ENCODE data around the gene SOX30.
"Not testable (repeated sequence)": the region's sequence is repeated elsewhere in the genome, so short reads cannot be mapped to it uniquely, and the experiment has no call there.

Gene SOX30

GRCh38 chr5:157652377-157652692, at the start of gene SOX30:
Gene SOX30, minus strand, starts transcription at chr5:157652438. Its CDS starts 360 bp downstream, at chr5:157652078.
- DNase-seq (ENCODE audit: low spot score), result no peak

- DNase-seq (ENCODE audit: low spot score), result not testable (repeated sequence)
These were observed 46.4 kb upstream of the SOX30 start for GRCh38 chr5:157698674-157699073.

DNA sequence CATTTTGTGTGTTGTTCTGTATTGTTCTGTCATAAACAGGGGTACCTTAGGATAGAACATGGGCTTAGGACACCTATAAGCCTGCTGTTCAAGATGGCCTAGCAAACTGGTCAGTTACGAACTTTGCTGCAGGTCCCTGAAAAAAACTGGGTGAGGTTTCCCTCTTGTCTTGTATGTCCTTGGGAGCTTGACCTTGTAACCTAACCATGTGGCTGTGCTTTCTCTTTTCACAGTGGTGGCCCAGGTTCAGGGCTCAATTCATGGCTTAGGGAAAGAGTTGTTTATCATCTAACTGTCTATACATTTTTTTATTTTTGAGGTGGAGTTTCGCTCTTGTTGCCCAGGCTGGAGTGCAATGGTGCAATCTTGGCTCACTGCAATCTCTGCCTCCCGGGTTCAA, 43.9 kb upstream of the SOX30 start:
- DNase-seq (ENCODE audit: low spot score), result not testable (repeated sequence)

DNA sequence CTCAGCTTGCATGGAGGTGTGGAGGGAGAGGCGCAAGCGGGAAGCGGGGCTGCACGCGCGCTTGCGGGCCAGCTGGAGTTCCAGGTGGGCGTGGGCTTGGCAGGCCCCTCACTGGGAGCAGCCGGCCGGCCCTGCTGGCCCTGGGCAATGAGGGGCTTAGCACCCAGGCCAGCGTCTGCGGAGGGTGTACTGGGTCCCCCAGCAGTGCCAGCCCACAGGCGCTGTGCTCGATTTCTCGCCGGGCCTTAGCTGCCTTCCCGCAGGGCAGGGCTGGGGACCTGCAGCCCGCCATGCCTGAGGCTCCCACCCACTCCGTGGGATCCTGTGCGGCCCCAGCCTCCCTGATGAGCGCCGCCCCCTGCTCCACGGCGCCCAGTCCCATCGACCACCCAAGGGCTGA, 41.6 kb upstream of the SOX30 start:
- DNase-seq (ENCODE audit: low spot score), result not testable (repeated sequence)

DNA sequence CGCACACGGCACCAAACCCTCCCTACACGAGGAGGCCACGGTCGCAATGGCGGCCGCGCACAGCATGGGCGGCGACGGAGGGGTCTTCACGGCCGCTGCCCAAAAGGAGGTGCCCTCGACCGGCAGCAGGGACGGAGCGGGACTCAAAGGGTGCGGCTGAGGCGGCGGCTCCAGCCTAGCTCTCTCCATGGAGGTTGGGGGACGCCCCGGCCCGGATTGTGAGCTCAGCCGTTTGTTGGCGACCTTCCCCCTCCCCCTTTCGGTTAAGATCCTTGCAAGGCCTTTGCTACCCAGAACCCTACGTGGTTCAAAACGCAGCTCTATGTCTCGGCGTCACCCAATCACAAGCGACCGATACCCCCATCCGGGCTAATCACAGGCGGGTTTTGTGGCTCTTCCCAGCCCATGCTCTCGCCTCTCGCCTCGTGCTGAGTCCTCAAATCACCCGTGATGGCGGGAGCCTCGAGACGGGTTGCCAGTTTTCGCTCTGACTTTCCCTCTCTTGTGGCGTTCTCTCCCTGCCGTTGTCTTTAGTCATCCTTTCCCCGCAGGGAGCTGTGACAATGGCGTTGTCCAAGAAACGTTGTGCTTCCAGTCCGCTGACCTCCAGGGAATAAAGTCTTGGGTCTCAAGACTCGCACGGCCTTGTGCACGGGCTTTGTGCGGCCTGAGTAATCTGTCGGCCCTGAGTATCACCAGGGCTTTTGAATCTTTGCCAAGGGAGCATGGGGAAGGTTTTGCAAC, 38.6 kb upstream of the SOX30 start:
- DNase-seq (ENCODE audit: low spot score), result no peak

GRCh38 chr5:157689942-157690689, 37.9 kb upstream of the SOX30 start:
- no peak for DNase-seq (ENCODE audit: low spot score)

DNA sequence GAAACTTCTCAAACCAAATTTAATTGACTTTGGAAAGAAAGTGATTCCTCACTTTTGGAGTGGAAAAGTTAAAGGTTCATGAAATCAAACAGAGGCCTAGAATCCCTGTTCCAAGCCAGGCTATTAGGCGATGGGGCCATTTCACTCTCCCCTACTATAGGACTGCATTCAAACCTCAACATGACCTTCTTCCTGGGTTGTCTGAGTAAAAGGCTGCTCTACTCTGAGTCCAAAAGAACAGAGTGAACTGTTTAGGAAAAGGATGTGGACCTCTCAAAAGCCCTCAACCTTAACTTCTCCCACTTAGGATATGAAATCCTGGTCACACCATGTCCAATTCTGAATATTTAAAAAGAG, 34.9 kb upstream of the SOX30 start:
- no peak for DNase-seq (ENCODE audit: low spot score)

DNA sequence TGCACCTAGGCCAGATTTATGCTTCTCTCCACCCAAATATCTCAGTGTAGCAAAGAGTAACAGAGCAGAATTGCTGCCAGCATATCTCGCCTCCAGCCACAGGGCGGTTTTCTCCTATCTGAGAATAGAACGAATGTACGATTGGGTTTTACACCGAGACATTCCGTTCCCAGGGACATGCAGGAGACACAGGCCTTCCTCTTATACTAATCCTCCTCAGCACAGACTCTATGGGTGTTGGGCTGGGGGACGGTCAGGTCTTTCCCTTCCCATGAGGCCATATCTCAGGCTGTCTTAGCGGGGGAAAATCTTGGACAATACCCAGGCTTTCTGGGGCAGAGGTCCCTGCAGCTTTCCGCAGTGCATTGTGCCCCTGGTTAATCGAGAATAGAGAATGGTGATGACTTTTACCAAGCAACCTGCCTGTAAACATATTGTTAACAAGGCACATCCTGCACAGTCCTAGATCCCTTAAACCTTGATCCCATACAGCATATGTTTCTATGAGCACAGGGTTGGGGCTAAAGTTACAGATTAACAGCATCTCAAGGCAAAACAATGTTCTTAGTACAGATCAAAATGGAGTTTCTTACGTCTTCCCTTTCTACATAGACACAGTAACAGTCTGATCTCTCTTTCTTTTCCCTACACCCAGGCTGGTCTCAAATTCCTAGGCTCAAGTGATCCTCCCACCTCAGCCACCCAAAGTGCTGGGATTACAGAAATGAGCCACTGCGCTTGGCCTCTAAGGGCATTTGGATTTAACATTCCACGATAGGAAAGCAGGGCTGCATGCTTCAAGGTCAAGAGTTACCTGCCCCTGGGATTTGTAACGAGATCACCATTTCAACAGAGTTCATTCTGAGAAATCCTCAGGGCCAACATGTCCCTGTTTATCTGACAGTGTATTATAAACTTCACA, 34.3 kb upstream of the SOX30 start:
- DNase-seq (ENCODE audit: low spot score), result not testable (repeated sequence)

DNA sequence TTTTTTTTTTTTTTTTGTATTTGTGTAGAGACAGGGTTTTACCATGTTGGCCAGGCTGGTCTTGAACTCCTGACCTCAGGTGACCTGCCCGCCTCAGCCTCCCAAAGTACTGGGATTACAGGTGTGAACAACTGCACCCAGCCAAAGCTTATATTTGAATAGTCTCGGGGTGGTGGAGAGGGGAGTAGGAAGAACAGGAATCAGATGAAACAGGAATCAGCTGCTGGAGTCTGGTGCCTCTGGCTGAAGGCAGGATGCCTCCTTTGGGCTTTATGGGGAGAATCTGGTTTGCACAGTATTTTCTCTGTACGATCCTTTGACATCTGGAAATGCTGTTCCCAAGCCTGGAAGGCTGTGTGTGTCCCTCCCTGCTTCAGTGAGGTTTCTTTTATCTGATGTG, 30.0 kb upstream of the SOX30 start:
- no peak for DNase-seq (ENCODE audit: low spot score)

GRCh38 chr5:157681048-157681447, 28.8 kb upstream of the SOX30 start:
- no peak for DNase-seq (ENCODE audit: low spot score)

DNA sequence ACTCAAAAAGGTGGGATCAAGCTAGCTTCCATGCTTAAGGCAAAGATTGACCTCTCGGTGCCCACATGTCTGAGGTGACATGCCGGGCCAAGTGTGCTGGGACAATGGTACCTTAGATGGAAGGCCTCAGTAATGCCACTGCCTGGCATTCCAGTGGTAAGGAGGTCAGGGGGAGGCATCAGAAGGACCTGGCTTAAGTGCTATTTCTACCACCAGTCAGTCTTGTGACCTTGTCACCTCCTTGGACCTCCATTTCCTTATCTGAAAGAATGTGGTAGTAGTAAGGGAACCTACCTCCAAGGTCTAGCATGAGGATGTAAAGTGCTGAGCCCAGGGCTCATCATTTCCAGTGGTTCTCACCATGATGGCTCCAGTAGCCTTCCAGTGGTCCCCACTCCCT, 28.0 kb upstream of the SOX30 start:
- no peak for DNase-seq (ENCODE audit: low spot score)

- no peak for DNase-seq (ENCODE audit: low spot score)
These were observed 27.6 kb upstream of the SOX30 start for GRCh38 chr5:157679801-157680200.

GRCh38 chr5:157677931-157678330, 25.7 kb upstream of the SOX30 start:
- DNase-seq (ENCODE audit: low spot score), result no peak

DNA sequence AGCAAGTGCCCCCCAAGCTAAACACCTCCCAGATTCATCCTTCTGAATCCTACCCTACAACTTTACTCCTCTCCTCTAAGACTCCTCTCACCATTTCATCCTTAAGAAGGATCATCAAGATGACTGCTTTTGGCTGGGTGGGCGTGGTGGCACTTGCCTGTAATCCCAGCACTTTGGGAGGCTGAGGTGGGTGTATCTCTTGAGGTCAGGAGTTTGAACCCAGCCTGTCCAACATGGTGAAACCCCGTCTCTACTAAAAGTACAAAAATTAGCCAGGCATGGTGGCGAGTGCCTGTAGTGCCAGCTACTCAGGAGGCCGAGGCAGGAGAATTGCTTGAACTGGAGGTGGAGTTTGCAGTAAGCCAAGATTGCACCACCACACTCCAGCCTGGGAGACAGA, 22.1 kb upstream of the SOX30 start:
- not testable (repeated sequence) for DNase-seq (ENCODE audit: low spot score)

DNA sequence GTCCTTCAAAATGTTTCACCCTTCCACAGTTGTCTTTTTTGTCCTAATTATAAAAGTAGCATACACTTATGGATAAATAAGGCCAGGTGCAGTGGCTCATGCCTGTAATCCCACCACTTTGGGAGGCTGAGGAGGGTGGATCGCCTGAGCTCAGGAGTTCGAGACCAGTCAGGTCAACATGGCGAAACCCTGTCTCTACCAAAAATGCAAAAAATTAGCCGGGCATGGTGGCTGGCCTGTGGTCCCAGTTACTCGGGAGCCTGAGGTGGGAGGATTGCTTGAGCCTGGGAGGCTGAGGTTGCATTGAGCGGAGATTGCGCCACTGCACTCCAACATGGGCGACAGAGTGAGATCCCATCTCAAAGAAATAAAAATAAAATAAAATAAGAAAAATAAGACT, 20.7 kb upstream of the SOX30 start:
- no peak for DNase-seq (ENCODE audit: low spot score)

DNA sequence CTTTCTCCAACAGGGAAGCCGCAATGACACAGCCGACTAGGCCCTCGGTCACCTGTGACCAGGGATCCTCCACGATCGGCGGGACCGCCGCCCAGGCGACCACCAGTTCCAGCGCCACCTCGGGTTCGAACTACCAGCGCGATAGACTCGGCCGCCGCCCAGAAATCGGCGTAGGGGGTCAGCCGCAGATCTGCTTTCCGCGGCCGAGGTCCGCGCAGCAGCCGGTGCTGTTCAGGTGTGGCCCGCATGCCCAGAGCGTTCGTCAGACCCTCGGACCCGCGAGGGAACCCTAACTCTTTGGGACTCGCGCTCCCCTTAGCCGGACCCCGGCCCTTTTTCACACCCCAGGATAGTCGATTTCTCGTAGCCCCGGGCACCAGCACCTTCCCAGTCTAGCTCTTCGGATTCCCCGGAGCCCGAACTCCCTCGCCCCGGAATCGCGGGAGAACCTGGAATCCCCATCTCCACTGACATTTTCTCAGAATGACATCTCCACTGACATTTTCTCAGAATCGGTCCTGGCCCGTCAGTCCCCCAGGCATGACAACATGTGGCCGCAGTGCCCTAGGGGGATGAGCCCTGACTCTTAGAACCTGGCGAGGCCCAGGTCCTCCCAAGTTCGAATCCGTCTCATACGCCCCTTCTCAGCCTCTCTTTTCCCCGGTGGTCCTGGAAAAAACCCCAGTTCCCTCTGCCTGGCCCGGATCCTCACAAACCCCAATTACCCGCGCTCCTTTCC, 19.5 kb upstream of the SOX30 start:
- DNase-seq (ENCODE audit: low spot score), result no peak

DNA sequence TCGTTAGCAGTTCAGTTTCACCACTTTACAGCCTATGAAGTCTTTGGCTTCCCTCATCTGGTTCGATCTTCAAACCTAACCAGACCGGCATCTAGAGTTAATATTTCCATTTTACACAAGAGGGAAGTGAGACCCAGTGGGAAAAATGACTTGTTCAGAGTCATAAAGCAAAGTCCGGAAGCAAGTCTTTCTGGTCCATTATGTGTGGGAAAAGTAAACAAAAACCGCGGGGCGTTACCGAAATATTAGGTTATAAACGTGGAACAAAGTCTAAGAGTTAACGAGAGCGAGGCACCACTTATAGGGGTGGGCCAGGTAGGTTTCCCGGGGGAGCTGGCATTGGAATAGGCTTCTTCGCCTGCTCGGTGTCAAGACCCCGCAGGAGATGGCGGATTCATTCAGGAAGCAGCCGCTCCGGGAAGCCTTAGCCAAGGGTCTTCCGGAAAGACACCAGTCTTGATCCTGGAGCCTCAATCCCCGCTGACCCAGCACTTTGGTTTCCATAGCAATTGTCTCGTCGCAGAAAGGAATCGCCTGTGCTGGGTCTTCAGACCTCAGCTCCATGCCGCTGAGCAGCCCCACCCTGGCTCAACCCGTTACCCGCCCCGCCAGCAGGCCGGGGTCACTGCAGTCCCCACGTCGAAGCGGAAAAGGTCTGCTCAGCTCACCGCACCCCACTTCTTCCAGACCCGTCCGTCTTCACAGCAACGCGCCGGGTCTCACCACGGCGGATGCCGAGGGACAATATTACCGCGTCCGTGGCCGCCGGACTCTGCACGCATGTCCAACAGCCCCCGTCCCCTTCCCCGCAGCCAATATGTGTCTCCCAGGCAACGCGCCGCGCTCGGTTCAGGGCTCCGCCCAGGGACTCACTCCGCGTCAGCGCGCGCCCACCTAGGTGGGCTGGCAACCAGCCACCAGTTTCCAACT, 18.7 kb upstream of the SOX30 start, which contains the start of gene C5orf52:
TSS of gene C5orf52 (plus strand) at position 872 of the 930 bp plus-strand sequence. CDS start 82 bp downstream, outside the sequence.
- DNase-seq (ENCODE audit: low spot score), result peak; percentile 68

DNA sequence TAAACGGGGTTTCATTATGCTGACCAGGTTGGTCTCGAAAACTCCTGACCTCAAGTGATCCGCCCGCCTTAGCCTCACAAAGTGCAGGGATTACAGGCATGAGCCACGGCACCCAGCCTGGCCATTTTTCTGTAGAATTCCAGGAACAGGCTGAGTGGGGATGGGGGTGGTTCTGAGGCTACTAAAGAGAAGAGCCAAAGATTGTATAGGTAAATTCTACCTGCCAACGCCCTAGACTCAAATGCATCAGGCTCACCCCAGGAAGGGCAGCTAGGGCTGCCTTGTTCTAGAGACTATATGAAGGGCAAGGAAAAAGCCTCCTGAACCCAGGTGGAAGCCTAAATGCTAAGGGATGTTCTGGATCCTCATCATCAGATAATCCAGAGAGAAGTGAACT, 17.5 kb upstream of the SOX30 start:
- no peak for DNase-seq (ENCODE audit: low spot score)

GRCh38 chr5:157668356-157668755, 16.1 kb upstream of the SOX30 start:
- DNase-seq (ENCODE audit: low spot score), result no peak

DNA sequence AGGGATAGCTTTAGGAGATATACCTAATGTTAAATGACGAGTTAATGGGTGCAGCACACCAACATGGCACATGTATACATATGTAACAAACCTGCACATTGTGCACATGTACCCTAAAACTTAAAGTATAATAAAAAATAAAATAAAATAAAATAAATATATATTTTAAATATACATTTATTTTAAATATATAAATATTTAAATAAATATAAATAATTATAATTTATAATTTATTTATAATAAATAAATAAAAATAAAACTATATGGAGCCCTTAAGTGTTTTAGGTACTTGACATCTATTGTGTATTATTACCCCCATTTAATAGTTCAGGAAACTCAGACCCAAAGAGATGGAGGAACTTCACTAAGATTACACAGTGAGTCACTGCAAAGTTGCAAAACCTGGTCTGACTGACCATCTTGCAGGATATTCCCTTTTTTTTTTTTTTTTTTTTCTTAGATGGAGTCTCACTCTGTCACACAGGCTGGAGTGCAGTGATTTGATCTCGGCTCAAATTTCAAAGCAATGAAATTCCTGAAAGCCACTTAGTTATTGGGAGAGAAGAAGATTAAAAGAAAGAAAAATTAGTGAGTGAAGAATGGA, 13.3 kb upstream of the SOX30 start:
- no peak for DNase-seq (ENCODE audit: low spot score)
